Activated CD4-positive, alpha-beta T cell treated with anti-CD3 and anti-CD28 coated beads for 48 hours (primary cell): ENCODE data around the gene PIP5K1B.

Source experiments
- DNase-seq: peaks from one replicate; pipeline ENCODE4 v3.0.0-alpha.2; 2020

Gene PIP5K1B

GRCh38 chr9:68708513-68708912 lies 3.5 kb downstream of the PIP5K1B start:
- DNase-seq: no peak

GRCh38 chr9:68709291-68710110 lies 4.5 kb downstream of the PIP5K1B start:
- DNase-seq: no peak

- no peak for DNase-seq
These were observed 5.1 kb downstream of the PIP5K1B start for GRCh38 chr9:68710111-68710471.

GRCh38 chr9:68711281-68711680 lies 6.2 kb downstream of the PIP5K1B start:
- DNase-seq: no peak

- no peak for DNase-seq
These were observed 6.9 kb downstream of the PIP5K1B start for GRCh38 chr9:68711932-68712331.

- DNase-seq: no peak
These were observed 9.6 kb downstream of the PIP5K1B start for GRCh38 chr9:68714416-68715180.

- no peak for DNase-seq
These were observed 10.1 kb downstream of the PIP5K1B start for GRCh38 chr9:68715181-68715456.

- no peak for DNase-seq
These were observed 12.8 kb downstream of the PIP5K1B start for GRCh38 chr9:68717552-68718443.

- no peak for DNase-seq
These were observed 14.8 kb downstream of the PIP5K1B start for GRCh38 chr9:68719847-68720246.

- DNase-seq: no peak
These were observed 15.7 kb downstream of the PIP5K1B start for GRCh38 chr9:68720656-68721313.

GRCh38 chr9:68721666-68722330 lies 16.8 kb downstream of the PIP5K1B start:
- no peak for DNase-seq

- DNase-seq: no peak
These were observed 20.0 kb downstream of the PIP5K1B start for GRCh38 chr9:68725070-68725469.

- no peak for DNase-seq
These were observed 21.4 kb downstream of the PIP5K1B start for GRCh38 chr9:68726489-68726888.

GRCh38 chr9:68727636-68728035 lies 22.6 kb downstream of the PIP5K1B start:
- no peak for DNase-seq

- no peak for DNase-seq
These were observed 23.7 kb downstream of the PIP5K1B start for GRCh38 chr9:68728731-68729130.

- no peak for DNase-seq
These were observed 25.7 kb downstream of the PIP5K1B start for GRCh38 chr9:68730570-68731235.

GRCh38 chr9:68731857-68732256 lies 26.8 kb downstream of the PIP5K1B start:
- DNase-seq: no peak

GRCh38 chr9:68732405-68733020 lies 27.5 kb downstream of the PIP5K1B start:
- DNase-seq: no peak

GRCh38 chr9:68733021-68733405 lies 28.0 kb downstream of the PIP5K1B start:
- DNase-seq: no peak

GRCh38 chr9:68738358-68738757 lies 33.3 kb downstream of the PIP5K1B start:
- no peak for DNase-seq

- DNase-seq: no peak
These were observed 34.7 kb downstream of the PIP5K1B start for GRCh38 chr9:68739621-68740174.
